ENCODE measurements around the gene KNOP1. TPM values are rescaled to one million over a fixed set of nuclear protein-coding genes. Genes with fewer than 3 reads are reported as not detected.
A peak's percentile ranks its signal among the peaks of the same experiment; 100 is the strongest.

The KNOP1 gene
- total RNA-seq, 6 experiments from 2014 or later: 3.4 to 9.4 (median 7.3) TPM

GRCh38 chr16:19735074-19735867 is 17.2 kb upstream of the KNOP1 start:
- ATAC-seq (peak in 2 of 4 donors; percentile 39 to 87), DNase-seq (no peak)
- Histone ChIP-seq H3K4me1 (no peaks in the 10 kb centered on the region), H3K4me3 (no peak overlapping the region), H3K27me3 (no peaks in the 10 kb centered on the region), H3K36me3 (no peaks in the 10 kb centered on the region), H3K27ac (no peak overlapping the region), H3K9me3 (no peaks in the 10 kb centered on the region)
- TF ChIP-seq POLR2A (IDR thresholded peaks at IDR 0.05): no peak
- TF ChIP-seq, protein P1, sequence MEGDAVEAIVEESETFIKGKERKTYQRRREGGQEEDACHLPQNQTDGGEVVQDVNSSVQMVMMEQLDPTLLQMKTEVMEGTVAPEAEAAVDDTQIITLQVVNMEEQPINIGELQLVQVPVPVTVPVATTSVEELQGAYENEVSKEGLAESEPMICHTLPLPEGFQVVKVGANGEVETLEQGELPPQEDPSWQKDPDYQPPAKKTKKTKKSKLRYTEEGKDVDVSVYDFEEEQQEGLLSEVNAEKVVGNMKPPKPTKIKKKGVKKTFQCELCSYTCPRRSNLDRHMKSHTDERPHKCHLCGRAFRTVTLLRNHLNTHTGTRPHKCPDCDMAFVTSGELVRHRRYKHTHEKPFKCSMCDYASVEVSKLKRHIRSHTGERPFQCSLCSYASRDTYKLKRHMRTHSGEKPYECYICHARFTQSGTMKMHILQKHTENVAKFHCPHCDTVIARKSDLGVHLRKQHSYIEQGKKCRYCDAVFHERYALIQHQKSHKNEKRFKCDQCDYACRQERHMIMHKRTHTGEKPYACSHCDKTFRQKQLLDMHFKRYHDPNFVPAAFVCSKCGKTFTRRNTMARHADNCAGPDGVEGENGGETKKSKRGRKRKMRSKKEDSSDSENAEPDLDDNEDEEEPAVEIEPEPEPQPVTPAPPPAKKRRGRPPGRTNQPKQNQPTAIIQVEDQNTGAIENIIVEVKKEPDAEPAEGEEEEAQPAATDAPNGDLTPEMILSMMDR (IDR thresholded peaks at IDR 0.05): no peak
- intact Hi-C loops (cut with DNase I): no loop called here
- WGBS (ENCODE audit: insufficient coverage, low coverage, low lambda C conversion rate, missing lambda C conversion rate): 45% methylated on average over 8 of the region's 9 CpGs

DNA sequence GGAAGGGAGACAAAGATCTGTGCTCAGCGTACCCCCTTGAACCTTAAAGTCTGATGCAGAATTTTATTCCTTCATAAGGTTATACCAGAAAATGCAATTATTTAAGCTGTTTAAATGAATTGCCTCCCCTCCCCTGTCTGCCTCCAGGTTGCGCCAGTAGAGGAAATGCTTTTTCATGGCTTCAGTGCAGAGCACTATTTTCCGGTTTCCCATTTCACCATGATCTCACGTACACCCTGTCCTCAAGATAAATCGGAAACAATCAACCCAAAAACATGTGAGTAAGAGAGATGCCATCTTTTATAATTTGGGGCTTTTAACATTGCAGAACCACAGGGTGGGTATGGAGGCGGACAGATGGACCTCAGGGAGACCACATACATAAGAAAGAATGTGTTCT is 15.5 kb upstream of the KNOP1 start:
- intact Hi-C loops (cut with DNase I): no loop called here
- Histone ChIP-seq H3K36me3 (no peaks in the 10 kb centered on the region), H3K4me3 (no peak overlapping the region), H3K27ac (no peak overlapping the region), H3K27me3 (no peaks in the 10 kb centered on the region), H3K9me3 (no peaks in the 10 kb centered on the region), H3K4me1 (no peaks in the 10 kb centered on the region)
- no peak for ATAC-seq
- TF ChIP-seq POLR2A (IDR thresholded peaks at IDR 0.05): no peak
- TF ChIP-seq, protein P1 (IDR thresholded peaks at IDR 0.05): no peak
- WGBS (ENCODE audit: insufficient coverage, low coverage, low lambda C conversion rate, missing lambda C conversion rate): 86% methylated on average over 6 of the region's 6 CpGs
- no peak for DNase-seq

GRCh38 chr16:19728636-19728965 is 10.6 kb upstream of the KNOP1 start:
- Histone ChIP-seq H3K27ac (no peak overlapping the region), H3K9me3 (no peaks in the 10 kb centered on the region), H3K4me3 (no peak overlapping the region), H3K4me1 (no peaks in the 10 kb centered on the region), H3K36me3 (no peaks in the 10 kb centered on the region), H3K27me3 (no peaks in the 10 kb centered on the region)
- intact Hi-C loops (cut with DNase I): no loop called here
- ATAC-seq (no peak), DNase-seq (no peak)
- TF ChIP-seq, protein P1 (IDR thresholded peaks at IDR 0.05): no peak
- TF ChIP-seq POLR2A (IDR thresholded peaks at IDR 0.05): no peak
- 64% methylated on average over 3 of the region's 3 CpGs for WGBS (ENCODE audit: insufficient coverage, low coverage, low lambda C conversion rate, missing lambda C conversion rate)

GRCh38 chr16:19722981-19723380 is 5.0 kb upstream of the KNOP1 start:
- no peak overlapping the region for H3K27ac ChIP-seq
- no peak overlapping the region for H3K4me3 ChIP-seq
- TF ChIP-seq, protein P1 (IDR thresholded peaks at IDR 0.05): no peak
- TF ChIP-seq POLR2A (IDR thresholded peaks at IDR 0.05): no peak
- no peaks in the 10 kb centered on the region for H3K27me3 ChIP-seq
- intact Hi-C loops (cut with DNase I): no loop called here
- H3K36me3 ChIP-seq: no peaks in the 10 kb centered on the region
- H3K4me1 ChIP-seq: peaks cover 0 to 3% (median 0%) of the 10 kb centered on the region in 4 donors
- H3K9me3 ChIP-seq: no peaks in the 10 kb centered on the region
- ATAC-seq: no peak
- WGBS (ENCODE audit: insufficient coverage, low coverage, low lambda C conversion rate, missing lambda C conversion rate): 73% methylated on average over 6 of the region's 7 CpGs
- no peak for DNase-seq

Data from right lobe of liver (tissue), 6 donors.